RKO (cell line): Measurements from ENCODE around the gene ZMYND8.
A peak's percentile ranks its signal among the peaks of the same experiment; 100 is the strongest.

Experiments used
- DNase-seq: peaks from one replicate; pipeline ENCODE4 v3.0.0-alpha.2; 2016; ENCODE audit warnings: low spot score

The ZMYND8 gene

GRCh38 chr20:47353692-47354463, 2.6 kb downstream of the ZMYND8 start:
- DNase-seq = no peak

- no peak for DNase-seq
Measured at GRCh38 chr20:47353239-47353691, 3.2 kb downstream of the ZMYND8 start.

- DNase-seq = no peak
Measured at GRCh38 chr20:47352332-47353238, 3.9 kb downstream of the ZMYND8 start.

GRCh38 chr20:47351643-47352331, 4.7 kb downstream of the ZMYND8 start:
- DNase-seq = no peak

GRCh38 chr20:47350691-47351545, 5.6 kb downstream of the ZMYND8 start:
- no peak for DNase-seq

- DNase-seq = no peak
Measured at GRCh38 chr20:47350181-47350550, 6.3 kb downstream of the ZMYND8 start.

- no peak for DNase-seq
Measured at GRCh38 chr20:47349365-47350180, 6.9 kb downstream of the ZMYND8 start.

GRCh38 chr20:47348539-47349142, 7.9 kb downstream of the ZMYND8 start:
- no peak for DNase-seq

- DNase-seq = no peak
Measured at GRCh38 chr20:47347661-47348435, 8.7 kb downstream of the ZMYND8 start.

GRCh38 chr20:47346172-47346571, 10.3 kb downstream of the ZMYND8 start:
- DNase-seq = no peak

- no peak for DNase-seq
Measured at GRCh38 chr20:47345214-47345613, 11.3 kb downstream of the ZMYND8 start.

- no peak for DNase-seq
Measured at GRCh38 chr20:47343007-47343472, 13.5 kb downstream of the ZMYND8 start.

- DNase-seq = no peak
Measured at GRCh38 chr20:47338131-47338628, 18.3 kb downstream of the ZMYND8 start.

GRCh38 chr20:47337413-47337812, 19.1 kb downstream of the ZMYND8 start:
- no peak for DNase-seq

GRCh38 chr20:47336129-47336754, 20.3 kb downstream of the ZMYND8 start:
- no peak for DNase-seq

- no peak for DNase-seq
Measured at GRCh38 chr20:47335251-47336128, 21.0 kb downstream of the ZMYND8 start.

- DNase-seq = peak; percentile 100
Measured at GRCh38 chr20:47334022-47334551, 22.4 kb downstream of the ZMYND8 start.
